HS-27A (cell line): ENCODE measurements around the gene TICRR.
A peak's percentile ranks its signal among the peaks of the same experiment; 100 is the strongest.
"Not testable (repeated sequence)": the region's sequence is repeated elsewhere in the genome, so short reads cannot be mapped to it uniquely, and the experiment has no call there.

ENCODE experiments used
- DNase-seq: peaks from one replicate; pipeline ENCODE4 v3.0.0-alpha.2; 2012; ENCODE audit warnings: low read depth, missing footprints

The TICRR gene

DNA sequence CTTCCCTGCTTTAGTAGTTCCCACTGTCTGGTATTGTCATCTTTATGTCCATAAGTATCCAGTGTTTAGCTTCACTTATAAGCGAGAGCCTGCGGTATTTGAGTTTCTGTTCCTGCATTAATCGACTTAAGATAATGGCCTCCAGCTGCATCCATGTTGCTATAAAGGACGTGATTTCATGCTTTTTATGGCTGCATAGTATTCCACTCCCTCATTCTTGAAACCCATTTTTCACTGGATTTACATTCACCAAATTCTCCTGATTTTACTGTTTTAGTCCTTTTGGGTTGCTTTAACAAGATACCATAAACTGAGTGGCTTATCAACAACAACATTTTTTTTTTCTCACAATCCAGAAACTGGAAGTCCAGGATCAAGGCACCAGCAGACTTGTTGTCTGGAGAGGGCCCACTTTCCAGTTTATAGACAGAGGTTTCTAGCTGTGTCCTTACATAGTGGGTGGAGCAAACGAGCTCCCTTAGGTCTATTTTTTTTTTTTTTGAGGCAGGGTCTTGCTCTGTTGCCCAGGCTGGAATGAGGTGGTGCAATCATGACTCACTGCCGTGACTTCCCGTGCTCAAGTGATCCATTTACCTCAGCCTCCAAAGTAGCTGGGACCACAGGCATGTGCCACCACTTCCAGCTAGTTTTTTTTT is 6.1 kb upstream of the TICRR start:
- no peak for DNase-seq

DNA sequence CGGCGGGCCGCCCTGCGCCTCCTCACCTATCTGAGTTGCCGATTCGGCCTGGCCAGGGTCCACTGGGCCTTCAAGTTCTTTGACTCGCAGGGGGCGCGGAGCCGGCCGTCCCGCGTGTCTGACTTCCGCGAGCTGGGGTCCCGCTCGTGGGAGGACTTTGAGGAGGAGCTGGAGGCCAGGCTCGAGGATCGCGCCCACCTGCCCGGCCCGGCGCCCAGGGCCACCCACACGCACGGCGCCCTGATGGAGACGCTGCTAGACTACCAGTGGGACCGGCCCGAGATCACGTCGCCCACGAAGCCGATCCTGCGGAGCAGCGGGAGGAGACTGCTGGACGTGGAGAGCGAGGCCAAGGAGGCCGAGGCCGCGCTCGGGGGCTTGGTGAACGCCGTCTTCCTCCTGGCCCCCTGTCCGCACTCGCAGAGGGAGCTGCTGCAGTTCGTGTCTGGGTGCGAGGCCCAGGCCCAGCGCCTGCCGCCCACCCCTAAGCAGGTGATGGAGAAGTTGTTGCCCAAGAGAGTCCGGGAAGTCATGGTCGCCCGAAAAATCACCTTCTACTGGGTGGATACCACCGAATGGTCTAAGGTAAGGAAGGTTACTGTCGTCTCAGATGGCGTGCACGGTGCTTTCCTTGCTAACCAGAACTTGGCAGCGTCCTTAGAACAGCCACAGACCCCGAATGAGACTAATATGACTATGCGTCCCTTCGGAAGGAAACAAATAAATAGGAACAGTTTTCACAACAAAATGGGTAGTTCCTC is 567 bp downstream of the TICRR start:
- peak; percentile 12 for DNase-seq

DNA sequence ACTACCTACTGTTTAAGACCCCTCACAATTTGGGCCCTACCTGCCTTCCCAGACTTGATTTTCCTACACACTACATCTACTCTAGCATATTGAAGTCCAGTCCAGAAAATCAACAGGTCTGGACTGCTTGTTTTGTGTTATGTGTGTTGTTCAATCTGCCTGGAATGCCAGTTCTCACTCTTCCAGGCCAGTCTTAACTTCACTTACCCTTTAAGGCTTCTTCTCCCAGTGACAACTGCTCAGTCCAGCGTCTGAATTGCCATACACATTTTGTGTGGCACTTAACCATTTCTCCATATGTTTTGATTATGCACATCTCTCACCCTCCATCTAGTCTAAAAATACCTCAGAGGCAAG is 1.1 kb downstream of the TICRR start:
- no peak for DNase-seq

DNA sequence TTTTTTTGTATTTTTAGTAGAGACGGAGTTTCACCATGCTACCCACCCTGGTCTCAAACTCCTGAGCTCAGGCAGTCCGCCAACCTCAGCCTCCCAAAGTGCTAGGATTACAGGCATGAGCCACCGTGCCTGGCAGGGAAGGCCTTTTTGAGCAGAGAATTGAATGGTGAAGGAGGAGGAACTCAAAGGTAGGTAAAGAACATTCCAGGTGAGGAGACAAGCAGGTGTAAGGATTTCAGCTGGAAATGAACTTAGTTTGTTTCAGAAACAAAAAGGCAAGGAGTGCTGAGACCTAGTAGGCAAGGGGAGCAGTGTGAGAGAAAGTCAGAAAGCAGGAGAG is 2.5 kb downstream of the TICRR start:
- no peak for DNase-seq

DNA sequence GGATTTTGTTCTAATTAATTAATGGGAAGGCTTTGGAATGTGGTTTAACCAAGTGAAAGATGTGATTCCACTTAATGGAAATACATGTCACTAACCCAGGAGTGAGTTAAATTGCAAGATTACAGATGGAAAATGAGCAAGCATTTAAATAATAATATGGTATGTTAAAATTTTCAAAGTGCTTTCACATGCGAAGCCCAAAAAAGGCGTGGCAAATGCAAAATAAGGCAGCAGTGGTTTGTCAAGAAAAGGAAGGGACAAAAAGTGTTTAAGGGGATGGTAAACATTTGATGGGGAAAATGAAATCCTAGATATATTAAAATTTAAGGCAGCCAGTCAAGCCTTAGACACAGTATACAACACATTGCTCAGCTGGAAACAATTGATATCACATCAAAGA is 2.9 kb downstream of the TICRR start:
- no peak for DNase-seq

DNA sequence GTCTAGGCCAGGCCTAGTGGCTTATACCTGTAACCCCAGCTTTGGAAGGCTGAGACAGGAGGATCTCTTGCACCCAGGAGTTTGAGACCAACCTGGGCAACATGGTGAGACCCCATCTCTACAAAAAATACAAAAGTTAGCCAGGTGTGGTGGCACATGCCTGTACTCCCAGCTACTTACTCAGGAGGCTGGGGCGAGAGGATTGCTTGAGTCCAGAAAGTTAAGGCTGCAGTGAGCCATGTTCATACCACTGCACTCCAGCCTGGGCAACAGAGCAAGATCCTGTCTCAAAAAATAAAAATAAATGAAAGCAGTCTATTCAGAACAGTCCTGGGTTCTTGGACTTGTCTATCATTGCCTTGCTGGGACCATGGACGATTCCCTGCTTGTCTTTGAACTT is 5.5 kb downstream of the TICRR start:
- DNase-seq, result not testable (repeated sequence)

DNA sequence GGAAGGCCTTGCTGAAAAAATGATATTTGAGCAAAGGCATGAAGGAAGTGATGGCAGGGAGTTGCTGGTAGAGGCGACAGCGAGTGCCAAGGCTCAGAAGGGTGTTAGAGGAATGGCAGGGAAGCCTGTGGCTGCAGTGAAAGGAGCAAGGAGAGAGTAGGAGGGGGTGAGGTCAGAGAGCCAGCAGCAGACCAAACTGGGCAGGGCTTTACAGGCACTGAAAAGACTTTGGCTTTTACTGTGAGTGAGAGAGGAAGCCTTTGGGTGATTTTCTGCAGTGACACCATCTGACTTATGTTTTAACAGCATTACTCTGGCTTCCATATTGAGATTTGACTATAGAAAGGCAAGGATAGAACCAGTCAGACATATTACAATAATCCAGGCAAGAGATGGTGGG is 11.4 kb downstream of the TICRR start:
- DNase-seq, result no peak

DNA sequence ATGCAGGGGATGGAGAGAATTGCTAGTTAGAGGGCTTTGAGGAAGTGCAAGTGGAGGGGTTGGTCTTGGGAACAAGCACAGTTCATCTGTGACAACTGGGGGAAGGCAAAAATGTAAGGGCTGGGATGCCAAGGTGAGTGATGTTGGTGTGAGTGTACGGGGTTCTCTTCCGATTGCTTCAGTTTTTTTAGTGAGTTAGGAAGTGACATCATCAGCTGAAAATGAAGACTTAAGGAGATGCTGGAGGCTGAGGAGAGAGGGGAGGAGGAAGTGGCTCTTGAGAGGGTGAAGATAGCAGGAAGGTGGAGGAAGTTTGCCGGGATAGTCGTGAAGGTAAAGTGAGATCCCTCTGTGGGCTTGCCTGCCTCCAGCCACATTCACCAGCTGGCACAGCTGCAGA is 12.7 kb downstream of the TICRR start:
- DNase-seq, result no peak

DNA sequence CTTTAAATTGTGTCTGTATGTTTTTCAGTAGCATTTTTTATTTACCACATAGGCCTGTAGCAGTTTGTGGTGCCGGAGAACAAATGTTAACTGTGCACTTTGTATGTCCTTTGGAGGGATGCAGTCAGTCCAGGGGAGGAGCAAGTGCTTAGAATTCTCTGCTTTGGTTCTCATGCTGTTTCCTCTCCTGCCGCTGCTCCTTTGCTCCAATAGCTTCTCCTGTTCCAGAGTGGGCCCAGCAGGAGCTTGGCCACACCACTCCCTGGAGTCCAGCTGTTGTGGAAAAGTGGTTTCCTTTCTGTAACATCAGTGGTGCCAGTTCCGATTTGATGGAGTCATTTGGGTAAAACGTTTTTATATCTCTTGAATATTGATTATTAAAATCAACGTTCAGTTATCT is 16.6 kb downstream of the TICRR start:
- DNase-seq, result no peak

DNA sequence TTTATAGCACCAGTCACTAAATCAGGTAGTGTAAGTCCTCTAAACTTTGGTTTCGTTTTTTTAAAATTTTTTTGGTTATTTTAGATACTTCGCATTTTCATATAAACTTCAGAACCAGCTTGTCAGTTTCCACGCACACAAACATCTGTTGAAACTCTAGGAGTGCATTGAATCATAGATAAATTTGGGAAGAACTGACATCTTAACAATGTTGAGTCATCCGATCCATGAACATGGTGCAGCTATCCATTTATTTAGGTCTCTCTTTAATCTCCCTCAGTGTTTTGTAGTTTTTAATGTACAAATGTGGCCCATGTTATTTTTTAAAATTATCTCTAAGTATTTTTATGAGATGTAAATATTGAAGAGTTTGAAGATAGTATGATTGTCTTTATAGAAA is 17.7 kb downstream of the TICRR start:
- no peak for DNase-seq

DNA sequence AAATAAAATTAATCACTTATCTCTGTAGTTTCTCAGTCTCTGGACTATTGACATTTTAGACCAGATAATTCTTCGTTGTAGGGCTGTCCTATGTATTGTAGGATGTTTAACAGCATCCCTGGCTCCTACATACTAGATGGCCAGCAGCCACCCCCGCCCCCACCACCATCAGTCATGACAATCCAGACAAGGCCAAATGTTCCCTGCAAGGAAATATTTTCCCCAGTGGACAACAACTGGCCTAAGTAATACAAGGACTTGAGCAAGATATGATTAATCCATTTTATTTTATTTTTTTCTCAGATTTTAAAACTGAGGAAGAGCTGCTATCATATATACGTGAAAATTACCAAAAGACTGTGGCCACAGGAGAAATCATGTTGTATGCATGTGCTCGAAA is 23.8 kb downstream of the TICRR start:
- DNase-seq, result no peak

DNA sequence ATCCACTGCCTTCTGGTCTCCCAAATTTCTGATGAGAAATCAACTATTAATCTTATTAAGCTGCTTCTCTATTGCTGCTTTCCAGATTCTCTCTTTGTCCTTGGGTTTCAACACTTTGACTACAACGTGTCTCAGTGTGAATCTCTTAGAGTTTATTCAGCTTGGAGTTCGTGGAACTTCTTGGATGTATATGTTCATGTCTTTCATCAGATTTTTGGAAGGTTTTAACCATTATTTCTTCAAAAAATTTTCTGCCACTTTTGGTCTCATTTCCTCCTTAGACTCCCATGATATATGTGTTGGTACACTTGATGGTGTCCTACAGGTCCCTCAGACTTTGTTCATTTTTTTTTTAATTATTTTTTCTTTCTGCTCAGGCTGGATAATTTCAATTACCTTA is 36.0 kb downstream of the TICRR start:
- no peak for DNase-seq

DNA sequence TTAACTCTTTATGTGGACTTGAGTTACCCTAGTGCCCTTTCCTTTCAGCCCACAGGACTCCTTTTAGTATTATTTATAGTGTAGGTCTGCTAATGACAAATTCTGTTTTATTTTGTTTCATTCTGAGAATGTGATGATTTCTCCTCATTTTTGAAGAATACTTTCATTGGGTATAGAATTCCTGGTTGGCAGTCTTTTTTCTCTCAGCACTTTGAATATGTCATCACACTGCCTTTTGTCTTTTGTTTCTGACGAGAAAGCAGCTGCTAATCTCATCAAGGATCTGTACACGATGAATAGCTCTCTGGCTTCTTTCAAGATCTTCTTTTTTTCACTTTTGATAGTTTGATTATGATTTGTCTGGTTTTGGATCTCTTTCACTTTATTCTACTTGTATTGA is 37.8 kb downstream of the TICRR start:
- no peak for DNase-seq

DNA sequence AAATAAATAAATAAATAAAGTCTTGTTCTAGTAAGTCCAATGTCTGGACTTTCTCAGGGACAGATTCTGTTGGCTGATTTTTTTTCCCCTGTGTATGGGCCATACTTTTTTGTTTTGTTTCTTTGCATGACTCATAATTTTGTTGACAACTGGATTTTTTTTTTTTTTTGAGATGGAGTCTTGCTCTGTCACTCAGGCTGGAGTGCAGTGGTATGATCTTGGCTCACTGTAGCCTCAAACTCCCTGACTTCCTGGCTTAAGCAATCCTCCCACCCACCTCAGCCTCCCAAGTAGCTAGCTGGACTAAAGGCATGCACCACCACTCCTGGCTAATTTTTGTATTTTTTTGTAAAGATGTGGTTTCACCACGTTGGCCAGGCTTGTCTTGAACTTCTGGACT is 38.9 kb downstream of the TICRR start:
- no peak for DNase-seq

DNA sequence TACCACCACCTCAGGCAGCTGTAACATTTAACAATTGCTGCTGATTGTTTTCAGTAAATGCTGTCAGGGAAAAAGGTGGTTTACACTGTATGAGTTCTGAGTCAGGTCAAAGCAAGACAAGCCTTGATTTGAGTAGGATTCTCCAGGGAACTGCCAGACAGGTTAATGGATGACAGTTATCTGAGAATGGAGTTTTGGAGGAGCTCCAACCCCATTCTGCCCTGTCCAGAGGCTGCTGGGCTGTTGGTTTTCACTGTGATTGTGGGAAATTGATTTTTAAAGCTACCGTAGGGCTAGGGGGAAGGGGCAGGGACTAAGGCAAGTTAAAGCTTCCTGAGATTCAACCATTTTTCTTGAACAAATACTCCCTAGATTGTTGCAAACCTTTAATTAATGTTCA is 39.9 kb downstream of the TICRR start:
- no peak for DNase-seq

DNA sequence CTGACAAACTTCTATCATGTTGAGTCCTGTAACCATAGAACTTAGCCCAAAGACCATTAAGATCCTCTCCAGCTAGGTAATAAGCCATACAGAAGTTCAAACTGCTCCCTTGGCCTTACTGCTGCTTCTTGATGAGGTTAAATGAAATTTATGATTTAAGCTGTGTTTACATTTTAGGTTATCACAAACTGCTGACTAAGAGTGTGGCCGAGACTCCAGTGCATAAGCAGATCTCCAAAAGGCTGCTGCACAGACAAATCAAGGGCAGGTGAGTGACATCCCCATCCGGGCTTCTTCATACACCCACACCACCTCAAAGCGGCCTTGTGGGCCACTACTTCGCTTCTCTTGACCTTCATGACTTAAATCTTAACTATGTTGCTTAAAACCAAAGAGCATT is 41.0 kb downstream of the TICRR start:
- no peak for DNase-seq

DNA sequence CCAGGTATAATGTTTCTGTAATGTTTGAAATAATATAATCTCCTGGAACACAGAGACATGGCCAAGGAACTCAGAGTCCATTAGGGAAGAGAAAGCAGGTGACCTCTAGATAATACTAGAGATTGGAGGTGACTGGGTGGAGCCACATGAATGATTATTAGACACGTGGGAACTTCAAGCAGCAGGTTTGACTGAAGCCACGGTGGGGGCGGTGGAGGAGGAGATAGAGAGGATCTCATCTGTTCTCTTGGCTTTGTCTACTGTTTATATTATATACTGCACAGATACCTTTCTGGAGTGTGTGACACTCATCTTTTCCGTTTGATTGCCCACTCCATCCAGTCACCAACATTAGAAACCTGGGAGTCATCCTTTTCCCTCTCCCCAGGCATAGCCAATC is 46.3 kb downstream of the TICRR start:
- DNase-seq, result no peak

DNA sequence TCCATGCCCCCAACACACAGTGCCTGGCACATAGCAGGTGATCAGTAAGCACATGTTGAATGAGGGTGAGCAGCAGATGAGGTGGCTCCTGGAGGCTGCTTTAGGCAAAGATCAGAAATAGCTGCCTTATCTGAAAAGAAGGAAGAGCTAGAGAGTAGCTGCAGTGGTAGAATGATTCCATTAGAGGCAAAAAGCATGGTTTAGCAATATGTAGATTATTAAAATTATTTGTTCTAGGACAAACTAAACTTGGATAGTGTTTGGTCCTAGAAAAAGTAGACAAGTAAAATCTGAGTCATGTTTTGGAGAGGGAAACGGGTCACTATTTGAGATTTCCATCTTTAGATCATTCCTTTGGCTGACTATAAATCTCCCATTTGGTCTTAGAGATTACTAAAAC is 47.9 kb downstream of the TICRR start:
- no peak for DNase-seq

DNA sequence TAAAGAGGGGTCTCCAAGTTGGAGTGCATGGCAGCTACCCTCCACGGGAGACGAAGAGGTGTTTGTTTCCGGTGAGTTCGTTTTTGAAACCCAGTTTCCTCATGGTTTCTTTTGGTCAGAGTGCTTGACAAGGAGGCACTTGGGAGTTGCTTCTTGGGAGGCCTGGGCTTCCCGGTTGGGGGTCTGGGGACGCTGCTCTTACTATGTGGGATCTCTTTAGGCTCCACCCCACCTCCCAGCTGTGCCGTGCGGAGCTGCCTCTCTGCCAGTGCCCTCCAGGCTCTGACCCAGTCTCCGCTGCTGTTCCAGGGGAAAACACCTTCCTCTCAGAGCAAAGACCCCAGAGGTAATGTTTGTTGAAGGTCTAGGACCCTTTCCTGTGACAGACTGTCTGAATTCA is 50.4 kb downstream of the TICRR start:
- DNase-seq, result no peak

DNA sequence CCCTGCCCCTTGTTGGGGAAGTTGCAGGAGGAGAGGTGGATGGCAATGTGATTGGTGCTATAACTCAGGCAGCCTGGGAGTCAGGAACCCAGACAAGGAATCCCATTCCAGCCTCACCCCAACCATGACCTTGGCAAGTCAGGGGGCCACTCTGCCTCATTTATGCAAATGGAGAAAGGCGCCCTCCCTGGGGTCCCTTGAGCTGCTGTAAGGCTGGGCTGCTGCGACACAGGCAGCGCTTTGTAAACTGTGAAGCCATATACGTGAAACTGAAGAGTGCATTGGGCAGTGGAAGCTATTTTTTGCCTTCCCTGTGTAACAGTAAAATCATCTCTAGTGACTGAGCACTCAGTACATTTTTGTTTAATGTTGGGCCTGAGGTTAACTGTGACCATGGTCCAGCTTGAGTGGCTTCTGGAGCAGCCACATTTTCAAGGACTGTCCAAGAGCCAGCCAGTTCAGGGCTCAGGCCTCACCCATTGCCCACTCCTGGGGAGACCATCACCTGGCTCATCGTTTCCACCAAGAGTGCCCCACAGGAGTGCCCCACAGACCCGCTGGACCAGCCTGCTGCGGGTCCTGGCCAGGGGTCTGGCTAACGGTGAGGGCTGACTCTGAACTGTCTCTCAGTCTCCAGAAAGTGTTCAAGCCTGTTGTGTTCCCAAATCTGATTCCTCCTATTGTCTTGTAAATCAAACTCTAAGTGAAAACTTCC is 52.1 kb downstream of the TICRR start:
- no peak for DNase-seq

DNA sequence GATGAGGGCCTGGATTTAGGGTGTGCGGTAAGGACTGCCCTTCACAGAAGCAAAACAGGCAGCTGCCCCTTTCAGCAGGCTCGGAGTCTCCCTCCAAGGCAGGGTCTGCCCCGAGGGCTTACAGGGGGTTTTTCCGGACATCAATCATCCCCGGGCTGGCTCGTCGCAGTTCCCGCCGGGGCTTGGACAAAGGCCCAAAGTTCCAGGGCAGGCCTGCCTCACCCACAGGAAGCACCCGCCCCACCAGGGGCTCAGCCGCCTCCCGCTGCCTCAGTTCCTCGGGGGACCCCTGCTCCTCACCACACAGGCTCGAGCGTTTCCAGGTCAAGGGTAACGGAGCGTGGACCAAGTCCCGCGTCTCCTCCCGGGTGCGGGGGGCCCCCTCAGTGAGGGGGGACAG is 53.0 kb downstream of the TICRR start:
- DNase-seq, result no peak

DNA sequence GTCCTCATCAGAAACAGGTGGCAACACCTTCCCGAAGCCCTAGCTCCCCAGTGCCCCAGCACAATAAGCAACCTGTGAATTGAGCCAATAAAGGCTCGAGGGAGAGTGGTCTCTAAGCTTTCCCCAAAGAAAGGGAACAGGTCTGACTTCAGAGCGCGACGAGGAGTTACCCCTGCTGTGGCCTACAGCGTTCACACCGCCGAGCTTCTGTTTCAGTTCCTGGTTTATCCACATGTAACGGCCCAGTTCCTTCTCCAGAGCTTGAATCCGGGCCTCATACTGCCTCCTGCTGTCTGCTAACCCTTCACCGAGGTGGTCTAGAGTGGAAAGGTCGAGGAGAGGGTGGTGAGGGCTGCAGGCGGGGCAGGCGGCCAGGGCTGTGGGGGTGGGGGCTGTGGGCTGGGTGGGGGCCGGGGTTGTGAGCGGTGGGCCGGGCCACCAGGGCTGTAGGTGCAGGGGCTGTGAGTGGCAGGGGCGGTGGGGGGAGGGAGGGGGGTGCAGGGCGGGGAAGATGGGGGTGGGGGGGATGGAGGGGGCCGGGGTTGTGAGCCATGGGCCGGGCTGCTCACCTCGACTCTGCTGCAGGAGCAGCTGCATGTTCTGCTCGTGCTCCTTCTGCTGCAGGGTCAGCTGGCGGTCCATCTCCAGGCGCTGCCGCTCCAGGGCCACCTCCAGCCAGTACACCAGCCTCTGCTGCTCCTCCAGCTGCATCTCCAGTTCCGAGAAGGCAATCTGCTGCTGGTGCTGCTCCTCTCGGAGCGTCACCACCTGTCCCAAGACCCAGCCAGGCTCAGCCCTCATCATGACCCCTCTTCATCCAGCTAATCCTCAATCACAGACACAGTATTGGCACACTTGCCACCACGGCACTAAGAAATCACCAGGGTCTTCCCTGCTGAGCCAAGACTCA is 53.8 kb downstream of the TICRR start:
- DNase-seq, result no peak

DNA sequence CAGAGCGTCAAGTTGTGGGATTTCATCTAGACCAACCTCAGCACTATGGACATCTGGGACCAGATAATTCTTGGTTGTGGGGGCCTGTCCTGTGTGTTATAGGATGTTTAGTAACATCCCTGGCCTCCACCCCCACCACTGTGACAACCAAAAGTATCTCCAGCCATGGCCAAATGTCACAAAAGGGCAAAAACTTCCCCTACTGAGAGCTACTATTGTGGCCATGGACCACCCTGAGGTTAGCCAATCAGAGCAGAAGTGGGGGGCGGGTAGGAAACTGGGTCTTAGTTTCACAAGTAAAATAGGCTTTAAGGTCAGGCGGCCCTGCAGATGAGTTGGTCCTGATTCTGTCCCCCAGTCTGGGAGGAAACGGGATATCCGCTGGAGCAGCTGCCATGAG is 54.6 kb downstream of the TICRR start:
- DNase-seq, result no peak
